DLD1 (cell line): ENCODE results near the gene ZNF718.
"Not testable (repeated sequence)": the region's sequence is repeated elsewhere in the genome, so short reads cannot be mapped to it uniquely, and the experiment has no call there.

Experiments
- in situ Hi-C: cut with HindIII; loops from 2 replicates; pipeline ENCODE4 v1.10.0; 2017; ENCODE audit warnings: low sequenced_read_pairs

ZNF718 gene

DNA sequence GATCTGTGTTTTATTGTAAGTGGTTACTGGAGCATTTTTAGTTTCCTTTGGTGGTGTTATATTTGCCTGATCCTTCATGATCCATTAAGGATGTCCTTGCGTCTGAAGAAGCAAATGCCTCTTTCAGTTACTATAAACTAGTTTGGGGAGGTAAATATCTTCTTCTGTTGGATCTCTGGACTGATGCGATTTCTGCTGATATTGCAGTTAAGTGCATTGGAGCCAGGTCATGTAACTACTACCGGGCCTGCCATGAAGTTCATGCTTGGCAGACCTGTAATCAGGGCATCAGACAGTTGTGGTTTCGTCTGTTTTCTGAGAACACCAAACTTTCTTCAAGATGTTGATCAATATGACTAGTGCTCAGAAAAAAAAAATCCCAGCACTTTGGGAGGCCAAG, 22.9 kb downstream of the ZNF718 start:
- in situ Hi-C loops: no loop called here

DNA sequence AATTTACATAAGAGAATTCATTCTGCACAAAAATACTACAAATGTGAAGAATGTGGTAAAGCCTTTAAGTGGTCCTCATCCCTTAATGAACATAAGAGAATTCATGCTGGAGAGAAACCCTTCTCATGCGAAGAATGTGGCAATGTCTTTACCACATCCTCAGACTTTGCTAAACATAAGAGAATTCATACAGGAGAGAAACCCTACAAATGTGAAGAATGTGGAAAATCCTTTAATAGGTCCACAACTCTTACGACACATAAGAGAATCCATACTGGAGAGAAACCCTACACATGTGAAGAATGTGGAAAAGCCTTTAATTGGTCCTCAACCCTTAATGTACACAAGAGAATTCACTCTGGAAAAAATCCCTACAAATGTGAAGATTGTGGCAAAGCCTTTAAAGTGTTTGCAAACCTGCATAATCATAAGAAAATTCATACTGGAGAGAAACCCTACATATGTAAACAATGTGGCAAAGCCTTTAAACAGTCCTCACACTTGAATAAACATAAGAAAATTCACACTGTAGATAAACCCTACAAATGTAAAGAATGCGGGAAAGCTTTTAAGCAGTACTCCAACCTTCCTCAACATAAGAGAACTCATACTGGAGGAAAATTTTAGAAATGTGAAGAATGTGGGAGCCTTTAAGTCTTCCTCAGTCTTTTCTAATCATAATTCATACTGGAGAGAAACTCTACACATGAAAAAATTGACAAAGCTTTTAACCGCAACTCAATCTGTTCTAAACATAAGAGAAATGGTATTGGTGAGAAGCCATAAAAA, 37.4 kb downstream of the ZNF718 start:
- in situ Hi-C loops: no loop called here

DNA sequence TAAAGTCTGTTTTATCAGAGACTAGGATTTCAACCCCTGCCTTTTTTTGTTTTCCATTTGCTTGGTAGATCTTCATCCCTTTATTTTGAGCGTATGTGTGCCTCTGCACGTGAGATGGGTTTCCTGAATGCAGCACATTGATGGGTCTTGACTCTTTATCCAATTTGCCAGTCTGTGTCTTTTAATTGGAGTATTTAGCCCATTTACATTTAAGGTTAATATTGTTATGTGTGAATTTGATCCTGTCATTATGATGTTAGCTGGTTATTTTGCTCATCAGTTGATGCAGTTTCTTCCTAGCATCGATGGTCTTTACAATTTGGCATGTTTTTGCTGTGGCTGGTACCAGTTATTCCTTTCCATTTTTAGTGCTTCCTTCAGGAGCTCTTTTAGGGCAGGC, 45.3 kb downstream of the ZNF718 start:
- in situ Hi-C loops: not testable (repeated sequence)

DNA sequence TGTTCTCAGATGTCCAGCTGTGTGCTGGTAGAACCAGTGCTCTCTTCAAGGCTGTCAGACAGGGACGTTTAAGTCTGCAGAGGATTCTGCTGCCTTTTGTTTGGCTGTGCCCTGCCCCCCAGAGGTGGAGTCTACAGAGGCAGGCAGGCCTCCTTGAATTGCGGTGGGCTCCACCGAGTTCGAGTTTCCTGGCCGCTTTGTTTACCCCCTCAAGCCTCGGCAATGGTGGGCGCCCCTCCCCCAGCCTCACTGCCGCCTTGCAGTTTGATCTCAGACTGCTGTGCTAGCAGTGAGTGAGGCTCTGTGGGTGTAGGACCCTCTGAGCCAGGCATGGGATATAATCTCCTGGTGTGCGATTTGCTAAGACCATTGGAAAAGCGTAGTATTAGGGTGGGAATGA, 47.0 kb downstream of the ZNF718 start:
- in situ Hi-C loops: not testable (repeated sequence)

DNA sequence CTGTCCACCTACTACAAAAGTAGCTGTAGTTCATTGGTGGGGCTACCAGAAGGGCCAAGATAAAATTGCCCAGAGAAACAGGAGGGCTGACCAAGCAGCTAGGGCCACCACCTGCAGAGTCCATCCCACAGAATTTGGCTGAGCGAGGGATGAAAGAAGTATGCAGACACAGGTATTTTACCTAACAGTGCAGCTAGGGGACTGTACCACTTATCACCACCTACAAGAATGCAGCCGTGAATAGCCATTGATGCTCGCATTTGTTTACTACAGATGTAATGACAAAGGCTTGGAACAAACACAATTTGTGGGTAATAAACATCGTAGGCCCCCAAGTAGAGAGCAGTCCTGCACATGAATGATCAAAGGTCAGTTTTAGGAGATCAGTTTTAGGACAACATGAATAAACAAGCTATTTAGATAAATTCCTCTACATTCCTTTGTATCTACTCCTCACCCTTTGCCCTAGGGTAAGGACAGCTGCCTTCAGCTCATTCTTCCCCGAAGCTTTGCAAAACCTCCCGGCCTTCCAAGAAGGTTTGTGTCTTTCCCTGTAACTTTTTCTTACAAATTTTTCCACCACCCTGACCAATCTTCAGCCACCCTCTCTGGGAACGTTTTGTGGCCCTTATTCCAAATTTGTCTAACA, 49.5 kb downstream of the ZNF718 start:
- in situ Hi-C loops: no loop called here

DNA sequence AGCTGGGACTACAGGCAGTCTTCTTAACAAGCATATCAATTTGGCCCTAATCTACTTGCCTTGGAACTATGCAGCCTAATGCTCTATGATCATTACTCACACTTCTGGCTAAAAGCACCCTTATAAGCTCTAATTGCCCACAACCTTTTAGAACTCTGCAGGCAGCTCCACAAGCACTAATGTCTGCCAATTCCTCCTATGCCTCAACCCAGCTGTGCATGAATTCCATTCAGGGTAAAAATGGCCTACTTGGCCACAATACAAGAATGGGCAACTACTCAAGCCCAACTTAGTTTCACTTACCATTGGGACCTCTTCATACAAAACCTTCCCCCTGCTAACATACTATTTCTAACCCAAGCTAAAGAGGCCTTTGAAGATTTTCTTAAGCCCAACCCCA, 51.7 kb downstream of the ZNF718 start:
- in situ Hi-C loops: no loop called here

DNA sequence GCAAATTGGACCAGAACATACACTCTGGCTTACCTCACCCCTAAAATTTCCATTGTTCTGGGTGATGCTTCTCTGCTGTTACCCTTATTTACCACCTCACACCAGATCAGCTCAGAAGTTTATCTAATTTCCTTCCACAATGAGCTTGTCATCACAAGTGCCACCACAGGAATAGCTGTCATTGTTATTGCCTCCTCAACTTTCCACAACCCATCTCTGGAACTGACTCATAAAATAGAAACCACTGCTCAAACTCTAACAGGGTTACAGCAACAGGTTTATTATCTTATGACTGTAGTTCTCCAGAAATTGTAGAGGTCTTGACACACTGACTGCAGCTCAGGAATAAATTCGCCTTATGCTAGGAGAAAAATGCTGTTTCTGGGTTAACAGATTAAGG, 52.7 kb downstream of the ZNF718 start:
- in situ Hi-C loops: no loop called here

DNA sequence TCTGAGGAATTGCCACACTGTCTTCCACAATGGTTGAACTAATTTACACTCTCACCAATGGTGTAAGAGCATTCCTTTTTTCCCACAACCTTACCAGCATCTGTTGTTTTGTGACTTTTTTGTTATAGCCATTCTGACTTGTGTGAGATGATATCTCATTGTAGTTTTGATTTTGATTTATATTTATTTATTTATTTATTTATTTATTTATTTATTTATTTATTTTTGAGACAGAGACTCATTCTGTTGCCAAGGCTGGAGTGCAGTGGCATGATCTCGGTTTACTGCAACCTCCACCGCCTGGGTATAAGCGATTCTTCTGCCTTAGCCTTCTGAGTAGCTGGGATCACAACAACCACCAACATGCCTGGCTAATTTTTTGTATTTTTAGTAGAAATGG, 57.9 kb downstream of the ZNF718 start:
- in situ Hi-C loops: not testable (repeated sequence)

DNA sequence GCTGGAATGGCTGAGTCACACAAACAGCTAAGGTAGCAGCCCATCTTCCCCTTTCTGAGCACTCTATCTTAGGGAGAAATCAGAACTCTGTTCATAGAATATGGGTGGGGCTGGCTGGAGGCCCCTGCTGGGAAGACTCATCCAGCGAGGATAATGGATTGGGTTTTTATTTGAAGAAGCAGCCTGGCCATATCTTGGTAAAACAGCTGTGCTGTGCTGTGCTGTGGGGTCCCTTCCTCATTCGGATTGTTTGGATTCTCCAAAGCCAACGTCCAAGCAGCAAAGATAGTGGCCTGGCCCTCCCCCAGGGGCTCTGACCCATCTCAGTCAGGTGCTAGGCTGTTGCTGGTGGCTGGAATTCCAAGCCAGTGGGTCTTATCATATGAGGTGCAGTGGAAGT, 63.8 kb downstream of the ZNF718 start:
- in situ Hi-C loops: no loop called here

DNA sequence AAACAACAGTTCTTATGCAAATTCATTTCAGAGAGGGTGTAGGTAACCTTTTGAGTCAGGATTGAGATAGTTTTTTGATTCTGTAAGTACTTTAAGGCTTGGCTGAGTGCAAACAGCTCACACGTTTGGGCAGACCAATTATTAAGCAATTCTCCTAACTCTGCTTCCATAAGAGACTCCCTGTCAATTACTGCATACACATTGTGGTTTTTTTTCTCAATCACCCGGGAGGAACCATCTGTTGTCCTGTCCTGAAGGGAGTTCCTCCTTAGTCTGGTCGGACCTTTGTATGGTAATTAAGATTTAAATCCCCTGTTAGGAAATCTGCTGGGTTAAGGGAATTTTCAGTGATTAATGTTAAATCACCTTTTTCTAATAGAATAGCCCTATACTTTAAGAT, 70.9 kb downstream of the ZNF718 start:
- in situ Hi-C loops: not testable (repeated sequence)

DNA sequence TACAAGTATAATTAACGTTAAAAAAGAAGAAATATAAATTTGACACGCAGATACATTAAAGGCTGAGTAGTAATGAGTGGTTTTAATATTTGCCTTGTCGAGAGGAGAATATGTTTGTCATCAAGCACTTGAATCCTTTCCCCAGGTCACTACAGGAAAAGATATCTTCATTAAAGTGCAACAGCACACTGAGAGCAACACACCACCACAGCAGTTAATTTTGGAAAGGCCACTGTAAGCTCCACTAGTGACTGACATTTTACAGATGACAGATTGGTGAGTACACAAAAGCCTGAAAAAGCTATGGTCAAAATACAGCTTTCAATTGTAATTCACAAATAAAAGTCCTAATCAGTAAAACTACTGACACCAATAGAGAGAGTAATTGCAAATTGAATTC, 76.6 kb downstream of the ZNF718 start:
- in situ Hi-C loops: no loop called here

DNA sequence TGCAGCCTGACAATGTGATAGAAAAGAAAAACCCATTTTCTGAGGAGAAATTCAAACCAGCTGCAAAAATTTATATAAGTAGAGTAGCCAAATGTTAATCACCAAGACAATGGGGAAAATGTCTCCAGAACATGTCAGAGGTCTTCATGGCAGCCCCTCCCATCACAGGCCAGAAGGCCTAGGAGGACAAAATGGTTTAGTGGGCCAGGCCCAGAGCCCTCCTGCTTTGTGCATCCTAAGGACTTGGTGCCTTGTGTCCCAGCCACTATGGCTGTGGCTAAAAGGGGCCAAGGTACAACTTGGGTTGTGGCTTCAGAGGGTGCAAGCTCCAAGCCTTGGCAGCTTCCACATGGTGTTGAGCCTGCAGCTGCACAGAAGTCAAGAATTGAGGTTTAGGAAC, 78.5 kb downstream of the ZNF718 start:
- in situ Hi-C loops: not testable (repeated sequence)

DNA sequence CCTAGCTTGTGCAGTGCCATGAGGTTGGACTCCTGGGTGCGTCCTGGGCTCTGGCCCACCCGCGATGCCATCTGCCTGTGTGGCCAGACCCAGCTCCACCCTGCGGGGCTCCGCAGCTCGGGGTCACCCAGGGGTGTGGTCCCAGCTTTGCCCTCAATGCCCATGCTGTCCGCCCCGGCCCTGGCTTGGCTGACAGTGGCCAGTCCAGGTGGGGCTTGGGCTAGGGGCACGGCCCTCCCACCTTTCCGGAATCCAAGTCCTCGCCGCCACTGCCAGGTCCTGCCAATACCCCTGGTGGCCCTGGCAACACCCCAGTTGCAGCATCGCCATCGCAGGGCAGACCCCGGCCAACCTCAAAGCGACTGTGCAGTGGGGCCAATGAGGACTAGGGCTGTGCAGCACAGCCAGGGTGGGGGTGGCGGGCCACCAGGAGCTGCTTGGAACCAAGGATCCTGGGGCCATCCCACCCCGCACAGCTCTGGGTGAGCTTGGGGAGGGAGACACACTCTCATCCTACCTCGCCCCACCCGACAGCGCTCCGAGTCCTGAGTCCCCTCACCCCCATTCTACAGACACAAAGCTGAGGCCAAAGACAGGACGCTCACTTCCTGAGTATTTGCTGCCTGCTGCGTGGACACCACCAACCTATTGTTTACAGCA, 80.9 kb downstream of the ZNF718 start:
- in situ Hi-C loops: no loop called here

DNA sequence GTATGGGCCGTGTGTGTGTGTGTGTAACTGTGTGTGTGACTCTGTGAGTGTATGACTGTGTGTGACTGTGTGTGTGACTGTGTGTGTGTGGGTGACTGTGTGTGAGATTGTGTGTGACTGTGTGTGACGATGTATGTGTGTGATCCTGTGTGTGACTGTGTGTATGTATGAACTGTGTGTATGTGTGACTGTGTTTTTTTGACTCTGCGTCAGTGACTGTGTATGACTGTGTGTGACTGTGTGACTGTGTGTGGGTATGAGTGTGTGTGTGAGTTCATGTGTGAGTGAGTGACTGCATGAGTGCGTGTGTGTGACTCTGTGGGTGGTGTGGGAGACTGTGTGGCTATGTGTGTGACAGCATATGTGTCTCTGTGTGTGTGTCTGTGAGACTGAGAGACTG, 81.8 kb downstream of the ZNF718 start:
- in situ Hi-C loops: no loop called here

DNA sequence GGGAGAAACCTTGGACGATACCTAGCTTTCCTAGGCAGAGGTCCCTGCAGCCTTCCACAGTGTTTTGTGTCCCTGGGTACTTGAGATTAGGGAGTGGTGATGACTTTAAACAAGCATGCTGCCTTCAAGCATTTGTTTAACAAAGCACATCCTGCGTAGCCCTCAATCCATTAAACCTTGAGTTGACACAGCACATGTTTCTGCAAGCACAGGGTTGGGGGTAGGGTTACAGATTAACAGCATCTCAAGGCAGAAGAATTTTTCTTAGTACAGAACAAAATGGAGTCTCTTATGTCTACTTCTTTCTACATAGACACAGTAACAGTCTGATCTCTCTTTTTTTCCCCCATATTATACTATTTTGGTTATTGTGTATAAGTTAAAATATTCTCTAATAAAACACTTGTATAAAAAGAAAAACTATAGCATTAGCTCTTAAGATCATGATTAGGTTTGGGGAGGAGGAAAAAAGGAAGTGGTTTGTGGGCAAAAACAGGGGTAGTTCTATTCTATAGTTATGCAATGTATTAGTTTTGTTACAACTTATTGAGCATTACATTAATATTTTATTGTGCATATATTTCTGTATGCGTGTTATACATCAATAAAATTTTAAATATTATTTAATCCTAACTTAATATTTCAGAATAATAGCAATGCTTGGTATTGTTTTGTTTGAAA, 84.3 kb downstream of the ZNF718 start:
- in situ Hi-C loops: not testable (repeated sequence)

DNA sequence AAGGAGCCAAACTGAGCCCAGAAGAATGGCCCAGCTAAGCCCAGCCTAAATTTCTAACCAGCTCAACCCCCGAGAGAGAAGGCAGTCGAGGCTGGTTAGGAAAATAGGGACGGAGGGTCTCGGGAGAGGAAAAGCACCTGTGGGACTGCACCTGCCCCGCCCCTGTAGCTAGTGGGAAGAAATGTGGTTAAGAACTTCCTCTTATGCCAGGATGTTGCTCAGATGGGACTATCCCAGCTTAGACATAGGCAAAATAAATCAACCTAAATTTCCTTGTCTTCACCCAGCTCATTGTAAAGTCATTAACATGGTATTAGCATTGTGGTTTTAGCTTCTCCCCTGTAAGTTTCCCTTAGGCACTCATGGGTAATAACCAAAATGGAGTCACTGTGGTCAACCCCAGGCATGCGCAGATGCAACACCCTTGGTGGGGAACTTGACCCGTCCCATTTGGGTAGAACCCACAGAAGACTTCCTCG, 86.8 kb downstream of the ZNF718 start:
- in situ Hi-C loops: no loop called here

DNA sequence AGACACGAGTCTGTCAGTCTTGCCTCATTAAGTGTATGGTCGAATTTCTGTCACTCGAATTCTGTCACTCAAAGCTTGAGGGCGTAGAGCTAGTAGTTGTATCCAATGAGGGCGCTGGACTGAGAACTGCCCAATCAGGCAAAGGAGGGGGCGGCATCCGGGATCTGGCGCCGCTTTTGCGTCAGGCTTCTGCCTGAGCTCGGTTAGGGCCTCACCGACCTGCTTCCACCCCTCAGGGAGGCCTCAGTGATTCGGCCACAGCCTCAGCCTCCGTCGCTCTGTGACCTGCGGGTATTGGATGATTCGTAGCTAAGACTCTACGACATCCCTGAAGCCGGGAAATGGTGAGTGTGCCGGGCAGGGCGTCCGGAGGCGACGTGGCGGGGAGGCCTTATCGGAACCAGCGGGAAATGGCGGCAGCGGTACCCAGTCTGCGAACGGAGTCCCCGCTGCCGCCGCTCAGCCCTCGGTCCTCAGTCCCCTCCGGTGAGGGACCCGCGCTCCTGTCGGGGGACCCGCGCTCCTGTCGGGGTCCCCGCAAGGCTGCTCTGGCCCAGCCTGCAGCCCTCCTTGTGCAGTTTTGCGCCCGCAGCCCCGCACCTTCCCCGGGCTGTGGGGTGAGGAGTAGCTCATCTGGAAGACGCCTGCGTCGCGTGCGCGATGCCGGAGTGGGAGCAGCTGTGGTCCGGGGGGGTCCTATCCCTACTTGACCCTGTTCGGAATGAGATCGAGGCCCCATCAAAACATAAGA, 88.3 kb downstream of the ZNF718 start:
- in situ Hi-C loops: no loop called here

DNA sequence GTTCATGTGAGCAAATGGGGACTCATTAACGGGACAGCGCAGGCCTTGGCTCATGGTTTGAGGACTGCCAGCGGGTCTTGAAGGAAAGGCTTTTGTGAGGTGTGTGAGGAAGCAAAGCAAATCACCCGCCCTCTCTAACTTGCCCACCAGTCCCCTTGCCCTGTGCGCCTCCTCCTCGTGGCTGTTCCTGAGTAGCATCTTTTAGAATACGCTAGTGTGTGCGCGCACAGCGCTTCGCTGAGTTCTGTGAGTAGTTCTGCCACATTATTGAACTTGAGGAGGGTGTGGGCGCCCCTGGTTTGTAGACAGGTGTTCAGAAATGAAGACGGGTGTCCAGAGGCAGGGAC, 88.9 kb downstream of the ZNF718 start:
- in situ Hi-C loops: not testable (repeated sequence)
